Immature natural killer cell (primary cell): Measurements from ENCODE around the gene GLI3. TPM values are rescaled to one million over a fixed set of nuclear protein-coding genes. Genes with fewer than 3 reads are reported as not detected.

Experiments
- DNase-seq, 3 donors: peaks; one replicate each; pipeline ENCODE4 v3.0.0; 2022; ENCODE audit warnings: mixed read lengths in 1 of 3
- H3K27ac Mint-ChIP-seq, 6 donors: one replicate each; pipeline ENCODE4 v1.8.0; 2020; ENCODE audit warnings: mixed read lengths in 6 of 6, mild to moderate bottlenecking in 5 of 6, inconsistent platforms in 4 of 6, moderate library complexity in 3 of 6
- H3K27me3 Mint-ChIP-seq, 3 donors: one replicate each; pipeline ENCODE4 v1.8.0; 2020 to 2021; ENCODE audit warnings: low read depth in 3 of 3, mild to moderate bottlenecking in 3 of 3, mixed read lengths in 3 of 3, moderate library complexity in 3 of 3, inconsistent platforms in 1 of 3
- H3K36me3 Mint-ChIP-seq, 3 donors: one replicate each; pipeline ENCODE4 v1.8.0; 2020; ENCODE audit warnings: mixed read lengths in 3 of 3, inconsistent platforms in 2 of 3, mild to moderate bottlenecking in 2 of 3
- H3K4me1 Mint-ChIP-seq, 2 donors: one replicate each; pipeline ENCODE4 v1.8.0; 2020; ENCODE audit warnings: inconsistent platforms in 2 of 2, mild to moderate bottlenecking in 2 of 2, mixed read lengths in 2 of 2, moderate library complexity in 1 of 2
- H3K4me3 Mint-ChIP-seq, 5 donors: one replicate each; pipeline ENCODE4 v1.8.0; 2020; ENCODE audit warnings: mild to moderate bottlenecking in 5 of 5, mixed read lengths in 5 of 5, inconsistent platforms in 3 of 5, moderate library complexity in 3 of 5
- H3K9me3 Mint-ChIP-seq, 6 donors: one replicate each; pipeline ENCODE4 v1.8.0; 2020; ENCODE audit warnings: mild to moderate bottlenecking in 6 of 6, mixed read lengths in 6 of 6, inconsistent platforms in 4 of 6, moderate library complexity in 3 of 6
- polyA plus RNA-seq, 3 donors: library from polyadenylated mRNA; unstranded; fragments of 300-500 nt; fragmentation: Illumina TruSeq; gene quantifications; one replicate each; pipeline ENCODE4 v1.2.3, GENCODE V29; 2021

The GLI3 gene
- polyA plus RNA-seq, 3 donors from 2014 or later = 0.63 to 1.6 TPM; not detected in 1

GRCh38 chr7:42076870-42077269 is 160.1 kb downstream of the GLI3 start:
- Mint-ChIP-seq H3K27me3 (peaks cover 0 to 9% (median 2%) of the 10 kb centered on the region in 3 donors), H3K27ac (no peak overlapping the region), H3K36me3 (peaks cover 0 to 8% (median 0%) of the 10 kb centered on the region in 3 donors), H3K4me1 (peaks cover 6 to 12% of the 10 kb centered on the region in 2 donors), H3K9me3 (peaks cover 0 to 3% (median 0%) of the 10 kb centered on the region in 6 donors), H3K4me3 (no peak overlapping the region)
- no peak for DNase-seq

GRCh38 chr7:42075418-42075817 is 161.6 kb downstream of the GLI3 start:
- no peak for DNase-seq
- peaks cover 0 to 8% (median 0%) of the 10 kb centered on the region in 3 donors for H3K36me3 Mint-ChIP-seq
- peaks cover 0 to 9% (median 2%) of the 10 kb centered on the region in 3 donors for H3K27me3 Mint-ChIP-seq
- peaks cover 0 to 3% (median 0%) of the 10 kb centered on the region in 6 donors for H3K9me3 Mint-ChIP-seq
- H3K4me3 Mint-ChIP-seq = no peak overlapping the region
- H3K4me1 Mint-ChIP-seq = peaks cover 0 to 1% of the 10 kb centered on the region in 2 donors
- H3K27ac Mint-ChIP-seq = no peak overlapping the region

- Mint-ChIP-seq H3K36me3 (peaks cover 0 to 8% (median 0%) of the 10 kb centered on the region in 3 donors), H3K27me3 (peaks cover 0 to 6% (median 2%) of the 10 kb centered on the region in 3 donors), H3K4me1 (no peaks in the 10 kb centered on the region), H3K9me3 (peaks cover 0 to 3% (median 0%) of the 10 kb centered on the region in 6 donors), H3K4me3 (no peak overlapping the region), H3K27ac (no peak overlapping the region)
- DNase-seq = no peak
Observed at GRCh38 chr7:42074076-42074475, 162.9 kb downstream of the GLI3 start.

DNA sequence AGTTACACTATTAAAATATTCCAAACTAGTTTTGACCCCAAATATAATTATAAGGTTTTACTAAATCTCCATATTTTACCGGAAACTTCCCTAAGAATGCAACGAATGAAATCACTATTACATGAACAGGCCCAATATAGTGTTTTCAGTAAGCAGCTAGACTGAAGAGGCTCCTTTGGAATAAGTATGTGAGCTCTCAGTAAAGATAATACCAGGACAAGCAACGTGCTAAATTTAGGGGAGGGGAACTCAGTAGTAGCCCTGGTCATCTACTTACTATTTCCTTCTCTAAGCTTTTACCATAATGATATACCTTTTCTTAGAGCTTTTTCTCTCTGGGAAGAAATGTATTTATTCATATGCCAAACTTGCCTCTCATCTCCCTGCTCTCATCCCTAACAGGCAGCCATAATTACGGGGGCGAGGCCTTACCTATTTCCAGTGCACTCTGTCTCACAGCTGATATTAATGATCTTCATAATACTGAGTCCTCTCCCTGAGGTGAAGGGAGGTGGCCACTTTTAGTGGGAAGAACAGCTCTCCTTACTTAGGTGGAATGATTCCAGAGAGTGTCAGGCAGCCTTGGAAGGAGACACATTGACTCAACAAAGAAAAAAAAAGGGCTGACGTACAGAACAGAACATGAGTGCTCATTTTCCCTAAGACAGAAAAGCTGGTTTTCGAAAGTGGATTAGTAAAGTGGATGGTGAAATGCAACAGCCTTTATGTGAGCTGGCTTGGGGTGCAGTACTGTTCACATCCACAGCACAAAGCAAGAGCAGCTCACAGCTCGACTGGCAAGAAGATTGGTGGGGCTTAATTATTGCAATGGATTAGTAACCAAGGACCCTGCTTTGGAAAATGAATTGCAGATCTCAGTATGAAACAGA is 165.4 kb downstream of the GLI3 start:
- peaks cover 0 to 3% (median 2%) of the 10 kb centered on the region in 3 donors for H3K27me3 Mint-ChIP-seq
- peaks cover 0 to 4% (median 0%) of the 10 kb centered on the region in 3 donors for H3K36me3 Mint-ChIP-seq
- H3K4me1 Mint-ChIP-seq = no peaks in the 10 kb centered on the region
- H3K4me3 Mint-ChIP-seq = no peak overlapping the region
- no peak overlapping the region for H3K27ac Mint-ChIP-seq
- no peak for DNase-seq
- no peaks in the 10 kb centered on the region for H3K9me3 Mint-ChIP-seq

DNA sequence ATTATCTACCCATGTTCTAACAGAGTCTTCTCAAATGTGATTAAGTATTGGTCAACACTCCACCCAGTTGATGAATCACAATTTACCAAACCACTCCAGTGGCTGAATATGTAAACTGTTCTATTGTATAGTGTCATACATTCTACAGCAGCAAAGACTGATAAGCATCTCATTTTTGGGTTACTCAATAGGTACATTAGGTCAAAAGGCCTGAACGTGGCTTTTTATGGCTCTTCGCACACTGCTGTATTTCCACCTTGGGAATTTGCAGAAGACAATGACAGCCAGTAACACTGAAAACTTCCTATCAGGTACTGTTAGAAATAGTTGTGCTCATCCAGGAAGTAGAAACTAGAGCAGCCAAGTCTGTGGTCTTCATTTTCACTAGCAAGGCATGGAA is 166.9 kb downstream of the GLI3 start:
- no peak for DNase-seq
- no peaks in the 10 kb centered on the region for H3K4me1 Mint-ChIP-seq
- no peaks in the 10 kb centered on the region for H3K36me3 Mint-ChIP-seq
- peaks cover 0 to 2% (median 0%) of the 10 kb centered on the region in 3 donors for H3K27me3 Mint-ChIP-seq
- H3K27ac Mint-ChIP-seq = no peak overlapping the region
- H3K4me3 Mint-ChIP-seq = no peak overlapping the region
- no peaks in the 10 kb centered on the region for H3K9me3 Mint-ChIP-seq

DNA sequence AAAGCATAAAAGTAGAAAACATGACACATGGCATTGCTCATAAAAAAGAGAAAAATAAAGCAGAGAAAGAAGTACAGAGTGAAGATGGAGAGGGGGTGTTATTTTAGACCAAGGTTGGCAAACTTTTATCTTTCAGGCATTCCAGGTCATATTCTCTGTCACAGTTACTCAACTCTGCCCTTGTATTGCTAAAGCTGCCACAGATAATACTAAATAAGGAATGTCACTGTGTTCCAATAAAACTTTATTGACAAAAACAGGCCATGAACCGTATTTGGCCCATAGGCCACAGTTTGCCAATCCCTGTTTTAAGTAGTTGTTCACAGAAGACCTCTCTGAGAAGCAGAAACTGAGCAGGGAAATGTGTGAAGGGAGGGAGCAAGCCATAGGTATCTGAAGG is 167.4 kb downstream of the GLI3 start:
- Mint-ChIP-seq H3K4me3 (no peak overlapping the region), H3K4me1 (no peaks in the 10 kb centered on the region), H3K9me3 (no peaks in the 10 kb centered on the region), H3K27me3 (peaks cover 0 to 2% (median 0%) of the 10 kb centered on the region in 3 donors), H3K36me3 (no peaks in the 10 kb centered on the region), H3K27ac (no peak overlapping the region)
- DNase-seq = no peak

GRCh38 chr7:42068554-42069280 is 168.3 kb downstream of the GLI3 start:
- no peak for DNase-seq
- no peak overlapping the region for H3K27ac Mint-ChIP-seq
- peaks cover 0 to 2% (median 0%) of the 10 kb centered on the region in 3 donors for H3K27me3 Mint-ChIP-seq
- H3K4me3 Mint-ChIP-seq = no peak overlapping the region
- no peaks in the 10 kb centered on the region for H3K4me1 Mint-ChIP-seq
- H3K9me3 Mint-ChIP-seq = peaks cover 0 to 2% (median 0%) of the 10 kb centered on the region in 6 donors
- no peaks in the 10 kb centered on the region for H3K36me3 Mint-ChIP-seq

DNA sequence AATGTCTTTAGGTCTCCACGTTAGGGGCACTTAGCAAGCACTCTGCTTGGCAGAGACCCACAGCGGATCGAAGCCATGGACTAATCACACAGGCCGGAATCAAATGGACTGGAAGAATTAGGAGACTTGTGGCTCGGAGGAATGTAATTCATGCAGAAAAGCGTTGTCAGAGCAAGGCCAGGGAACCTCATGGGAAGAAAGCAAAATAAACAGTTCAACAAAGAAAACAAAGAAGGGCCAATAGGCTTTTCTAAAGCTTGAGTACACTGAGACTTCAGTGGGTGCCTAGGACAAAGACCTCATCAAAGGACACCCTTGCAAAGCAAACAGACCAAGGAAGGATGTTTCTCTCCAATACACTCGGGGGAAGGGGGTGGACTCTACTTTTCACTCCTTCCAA is 171.1 kb downstream of the GLI3 start:
- Mint-ChIP-seq H3K36me3 (no peaks in the 10 kb centered on the region), H3K4me3 (no peak overlapping the region), H3K9me3 (peaks cover 0 to 2% (median 0%) of the 10 kb centered on the region in 6 donors), H3K4me1 (no peaks in the 10 kb centered on the region), H3K27me3 (peaks cover 0 to 2% (median 0%) of the 10 kb centered on the region in 3 donors), H3K27ac (no peak overlapping the region)
- DNase-seq = no peak

GRCh38 chr7:42065015-42065414 is 172.0 kb downstream of the GLI3 start:
- H3K9me3 Mint-ChIP-seq = peaks cover 0 to 2% (median 0%) of the 10 kb centered on the region in 6 donors
- H3K36me3 Mint-ChIP-seq = no peaks in the 10 kb centered on the region
- no peak overlapping the region for H3K27ac Mint-ChIP-seq
- no peaks in the 10 kb centered on the region for H3K4me1 Mint-ChIP-seq
- peaks cover 0 to 2% (median 0%) of the 10 kb centered on the region in 3 donors for H3K27me3 Mint-ChIP-seq
- H3K4me3 Mint-ChIP-seq = no peak overlapping the region
- DNase-seq = no peak

- H3K27me3 Mint-ChIP-seq = peaks cover 0 to 2% (median 0%) of the 10 kb centered on the region in 3 donors
- H3K27ac Mint-ChIP-seq = no peak overlapping the region
- H3K9me3 Mint-ChIP-seq = peaks cover 0 to 2% (median 0%) of the 10 kb centered on the region in 6 donors
- no peaks in the 10 kb centered on the region for H3K36me3 Mint-ChIP-seq
- DNase-seq = no peak
- no peak overlapping the region for H3K4me3 Mint-ChIP-seq
- no peaks in the 10 kb centered on the region for H3K4me1 Mint-ChIP-seq
Observed at GRCh38 chr7:42064534-42064933, 172.5 kb downstream of the GLI3 start.

- DNase-seq = no peak
- no peak overlapping the region for H3K4me3 Mint-ChIP-seq
- peaks cover 0 to 2% of the 10 kb centered on the region in 2 donors for H3K4me1 Mint-ChIP-seq
- peaks cover 0 to 2% (median 0%) of the 10 kb centered on the region in 6 donors for H3K9me3 Mint-ChIP-seq
- H3K36me3 Mint-ChIP-seq = no peaks in the 10 kb centered on the region
- H3K27ac Mint-ChIP-seq = no peak overlapping the region
- no peaks in the 10 kb centered on the region for H3K27me3 Mint-ChIP-seq
Observed at GRCh38 chr7:42059275-42059674, 177.7 kb downstream of the GLI3 start.

- Mint-ChIP-seq H3K4me3 (no peak overlapping the region), H3K27me3 (no peaks in the 10 kb centered on the region), H3K4me1 (peaks cover 0 to 2% of the 10 kb centered on the region in 2 donors), H3K27ac (no peak overlapping the region), H3K9me3 (no peaks in the 10 kb centered on the region), H3K36me3 (no peaks in the 10 kb centered on the region)
- no peak for DNase-seq
Observed at GRCh38 chr7:42057331-42057730, 179.7 kb downstream of the GLI3 start.

GRCh38 chr7:42055171-42055570 is 181.8 kb downstream of the GLI3 start:
- no peaks in the 10 kb centered on the region for H3K36me3 Mint-ChIP-seq
- DNase-seq = no peak
- H3K27ac Mint-ChIP-seq = no peak overlapping the region

DNA sequence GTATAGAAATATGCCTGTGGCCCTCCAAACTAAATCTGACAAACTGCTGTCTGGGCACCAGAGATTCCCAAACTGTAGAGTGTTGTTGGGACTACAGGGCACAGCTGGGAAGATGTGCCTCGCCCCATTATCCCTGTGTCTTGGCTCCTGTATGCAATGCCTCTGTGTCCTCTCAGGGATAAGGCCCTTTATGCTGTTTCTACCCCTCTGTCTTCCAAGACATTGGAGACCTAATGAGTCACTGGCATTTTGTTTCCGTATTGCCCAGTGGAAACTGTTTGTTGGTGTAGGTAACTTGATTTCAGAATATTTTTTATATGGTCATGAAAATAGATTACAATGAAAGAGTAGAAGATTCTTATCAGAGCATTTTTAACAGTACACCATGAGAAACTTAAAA is 183.2 kb downstream of the GLI3 start:
- H3K4me1 Mint-ChIP-seq = peaks cover 0 to 2% of the 10 kb centered on the region in 2 donors
- no peak overlapping the region for H3K4me3 Mint-ChIP-seq
- H3K27ac Mint-ChIP-seq = no peak overlapping the region
- H3K9me3 Mint-ChIP-seq = no peaks in the 10 kb centered on the region
- no peak for DNase-seq
- H3K27me3 Mint-ChIP-seq = no peaks in the 10 kb centered on the region
- no peaks in the 10 kb centered on the region for H3K36me3 Mint-ChIP-seq

More at GRCh38 chr7:42055171-42055570, 181.8 kb downstream of the GLI3 start:
- Mint-ChIP-seq H3K4me1 (peaks cover 0 to 2% of the 10 kb centered on the region in 2 donors), H3K9me3 (no peaks in the 10 kb centered on the region), H3K4me3 (no peak overlapping the region), H3K27me3 (no peaks in the 10 kb centered on the region)
